ENCODE results near the gene MOCS3. TPM values are rescaled to one million over a fixed set of nuclear protein-coding genes. Genes with fewer than 3 reads are reported as not detected.

Gene MOCS3
- total and polyA plus RNA-seq, 2 of the 4 experiments (the other 2 are of a cell fraction): 3.3 to 9.9 TPM

- no peak overlapping the region for H3K14ac ChIP-seq (replicated peaks; ENCODE audit: low read depth, low read length)
- H2BK120ac ChIP-seq (ENCODE audit: low read depth, low read length): no peak overlapping the region
- H2AK9ac ChIP-seq (replicated peaks; ENCODE audit: low read depth, low read length, poor library complexity): no peak overlapping the region
- H4K5ac ChIP-seq (ENCODE audit: low read depth, low read length): no peak overlapping the region
- POLR2A ChIA-PET (ENCODE audit: unreplicated experiment): no interaction called here
- no peak overlapping the region for H2BK5ac ChIP-seq (ENCODE audit: low read depth, low read length, poor library complexity, severe bottlenecking)
- no peak overlapping the region for H2AK5ac ChIP-seq (ENCODE audit: low read depth, low read length)
- no peak overlapping the region for H2BK20ac ChIP-seq (ENCODE audit: low read depth, low read length)
- H2AFZ ChIP-seq (replicated peaks; ENCODE audit: low read length, poor library complexity): no peak overlapping the region
- H4K8ac ChIP-seq (ENCODE audit: low read depth in 2 of 2, low read length in 2 of 2): no peak overlapping the region
- H4K20me1 ChIP-seq (ENCODE audit: insufficient read depth, low read length): no peaks in the 10 kb centered on the region; the same call in none of the 2 replicates
- dilution Hi-C loops (cut with HindIII; ENCODE audit: low sequenced_read_pairs, unreplicated experiment): no loop called here
- no CpG with 5 or more reads among the region's 7 CpGs for WGBS, 2 experiments (ENCODE audit: extremely low coverage in 2 of 2, insufficient read length in 1 of 2)
- CTCF ChIA-PET: no interaction called here
- H3K9ac ChIP-seq (ENCODE audit: low read depth, low read length): no peak overlapping the region
- in situ Hi-C loops (cut with MboI; ENCODE audit: low sequenced_read_pairs): no loop called here
- H3K27ac ChIP-seq (ENCODE audit: insufficient read depth, low read length): no peak overlapping the region
- ATAC-seq (ENCODE audit: low read depth) (no peak), DNase-seq (no peak)
- no peak overlapping the region for H4K91ac ChIP-seq (ENCODE audit: insufficient read depth, low read depth, low read length)
- no peaks in the 10 kb centered on the region for H3K9me3 ChIP-seq (ENCODE audit: control insufficient read depth, insufficient read depth, low read length)
- no peak for TF ChIP-seq RAD21 (IDR thresholded peaks at IDR 0.05; ENCODE audit: low read length)
- no peak for TF ChIP-seq FOS (IDR thresholded peaks at IDR 0.05; ENCODE audit: low read depth, low read length)
- TF ChIP-seq CEBPB (IDR thresholded peaks at IDR 0.05; ENCODE audit: low read depth, low read length): no peak
- no peak for TF ChIP-seq BHLHE40 (IDR thresholded peaks at IDR 0.05; ENCODE audit: low read depth, low read length)
- TF ChIP-seq CHD1 (IDR thresholded peaks at IDR 0.05; ENCODE audit: low read depth, low read length): no peak
- no peak overlapping the region for H2BK15ac ChIP-seq (ENCODE audit: low read depth, low read length)
- peaks cover 20% of the 10 kb centered on the region for H3K36me3 ChIP-seq (ENCODE audit: control insufficient read depth, insufficient read depth, low read length)
- H3K4ac ChIP-seq (ENCODE audit: low read depth, low read length): no peak overlapping the region
- H3K18ac ChIP-seq (ENCODE audit: low read depth, low read length): no peak overlapping the region
- H3K4me2 ChIP-seq (ENCODE audit: low read depth, low read length): no peak overlapping the region
- no peak overlapping the region for H3K56ac ChIP-seq (ENCODE audit: extremely low read depth, insufficient read depth, low read length)
- no peaks in the 10 kb centered on the region for H3K27me3 ChIP-seq (ENCODE audit: control insufficient read depth, insufficient read depth, low read length)
- H3K23ac ChIP-seq (ENCODE audit: low read depth, low read length): no peak overlapping the region
- intact Hi-C loops (cut with micrococcal nuclease): no loop called here
- no TSS peak for BruUV-seq (replicated peaks)
- no peak overlapping the region for H3K4me3 ChIP-seq (ENCODE audit: insufficient read depth, low read depth, low read length)
- peaks cover 9 to 13% of the 10 kb centered on the region in 2 experiments for H3K79me1 ChIP-seq (ENCODE audit: low read depth in 1 of 2, low read length in 2 of 2)
- H3K4me1 ChIP-seq (ENCODE audit: control insufficient read depth, insufficient read depth, low read length): no peaks in the 10 kb centered on the region
- H3K9me1 ChIP-seq (ENCODE audit: insufficient read depth, low read length): no peaks in the 10 kb centered on the region
These were observed 44.0 kb downstream of the MOCS3 start for GRCh38 chr20:51002633-51003032.
